Measurements from ENCODE around the gene CLEC7A. TPM values are rescaled to one million over a fixed set of nuclear protein-coding genes. Genes with fewer than 3 reads are reported as not detected.

The CLEC7A gene
- total and polyA plus RNA-seq, 9 donors = 1.9 to 12.7 (median 3.6) TPM

GRCh38 chr12:10068644-10069043 lies 61.4 kb downstream of the CLEC7A start:
- no peaks in the 10 kb centered on the region for H3K4me1 ChIP-seq (ENCODE audit: insufficient read depth)
- TF ChIP-seq POLR2A (IDR thresholded peaks at IDR 0.05) (no peak), CTCF (IDR thresholded peaks at IDR 0.05) (no peak), EP300 (IDR thresholded peaks at IDR 0.05) (no peak)
- H3K27ac ChIP-seq = no peak overlapping the region
- WGBS, 3 donors = 79 to 88% (median 83%) methylated on average over 1 of the region's 1 CpG
- H3K36me3 ChIP-seq = no peaks in the 10 kb centered on the region
- H3K4me3 ChIP-seq = no peak overlapping the region
- intact Hi-C loops (cut with DNase I) = no loop called here
- DNase-seq = no peak
- H3K9me3 ChIP-seq = no peaks in the 10 kb centered on the region
- H3K27me3 ChIP-seq = no peaks in the 10 kb centered on the region

- no peaks in the 10 kb centered on the region for H3K9me3 ChIP-seq
- no peaks in the 10 kb centered on the region for H3K4me1 ChIP-seq (ENCODE audit: insufficient read depth)
- no peak overlapping the region for H3K4me3 ChIP-seq
- DNase-seq = no peak
- WGBS, 3 donors = 22 to 42% (median 40%) methylated on average over 3 of the region's 3 CpGs
- no peaks in the 10 kb centered on the region for H3K27me3 ChIP-seq
- H3K27ac ChIP-seq = no peak overlapping the region
- TF ChIP-seq CTCF (IDR thresholded peaks at IDR 0.05) (no peak), EP300 (IDR thresholded peaks at IDR 0.05) (no peak), POLR2A (IDR thresholded peaks at IDR 0.05) (no peak)
- no peaks in the 10 kb centered on the region for H3K36me3 ChIP-seq
- intact Hi-C loops (cut with DNase I) = no loop called here
These were observed 62.1 kb downstream of the CLEC7A start for GRCh38 chr12:10067942-10068341.

- Histone ChIP-seq H3K36me3 (no peaks in the 10 kb centered on the region), H3K27ac (no peak overlapping the region), H3K27me3 (no peaks in the 10 kb centered on the region), H3K4me3 (no peak overlapping the region), H3K9me3 (no peaks in the 10 kb centered on the region), H3K4me1 (ENCODE audit: insufficient read depth) (no peaks in the 10 kb centered on the region)
- TF ChIP-seq POLR2A (IDR thresholded peaks at IDR 0.05) = no peak
- TF ChIP-seq CTCF (IDR thresholded peaks at IDR 0.05) = no peak
- no peak for TF ChIP-seq EP300 (IDR thresholded peaks at IDR 0.05)
- 47 to 61% (median 57%) methylated on average over 4 of the region's 4 CpGs for WGBS, 3 donors
- intact Hi-C loops (cut with DNase I) = no loop called here
- DNase-seq = no peak
These were observed 62.7 kb downstream of the CLEC7A start for GRCh38 chr12:10067264-10067663.

Other genes starting within 250 kb of the CLEC7A start
- not detected for gene KLRF2, start 248.7 kb downstream of the CLEC7A start, total RNA-seq
- gene KLRF2, start 248.7 kb downstream of the CLEC7A start, polyA plus RNA-seq = not detected
- gene CLEC2A, start 197.8 kb downstream of the CLEC7A start, total RNA-seq = not detected
- not detected for gene CLEC2A, start 197.8 kb downstream of the CLEC7A start, polyA plus RNA-seq
- gene CLEC12A, start 158.8 kb downstream of the CLEC7A start, total RNA-seq = 1 to 10 TPM in 1 of 7 donors, under 1 TPM in 2, not detected in 4; 0.46 to 1.8 (median 1.00) TPM
- gene CLEC12A, start 158.8 kb downstream of the CLEC7A start, polyA plus RNA-seq = under 1 TPM; 0.63 to 0.97 TPM
- gene CLEC1B, start 131.1 kb downstream of the CLEC7A start, total RNA-seq = under 1 TPM in 1 of 7 donors, not detected in 6; 0.26 TPM
- under 1 TPM; 0.06 to 0.47 TPM for gene CLEC1B, start 131.1 kb downstream of the CLEC7A start, polyA plus RNA-seq
- gene CLEC12B, start 119.6 kb downstream of the CLEC7A start, total RNA-seq = not detected
- gene CLEC12B, start 119.6 kb downstream of the CLEC7A start, polyA plus RNA-seq = under 1 TPM in 1 of 2 donors, not detected in 1; 0.05 TPM
- gene CLEC9A, start 99.5 kb downstream of the CLEC7A start, total RNA-seq = under 1 TPM in 3 of 7 donors, not detected in 4; 0.22 to 0.51 (median 0.46) TPM
- under 1 TPM; 0.04 to 1.00 TPM for gene CLEC9A, start 99.5 kb downstream of the CLEC7A start, polyA plus RNA-seq
- 10 to 100 TPM in 1 of 7 donors, 1 to 10 TPM in 6; 1.5 to 11.5 (median 4.1) TPM for gene CLEC1A, start 31.2 kb downstream of the CLEC7A start, total RNA-seq
- gene CLEC1A, start 31.2 kb downstream of the CLEC7A start, polyA plus RNA-seq = 10 to 100 TPM in 1 of 2 donors, 1 to 10 TPM in 1; 4.8 to 13.8 TPM
- gene OLR1, start 41.9 kb upstream of the CLEC7A start, total RNA-seq = 10 to 100 TPM in 1 of 7 donors, 1 to 10 TPM in 3, under 1 TPM in 3; 0.71 to 12.3 (median 1.1) TPM
- under 1 TPM; 0.10 to 0.48 TPM for gene OLR1, start 41.9 kb upstream of the CLEC7A start, polyA plus RNA-seq
- under 1 TPM in 2 of 7 donors, not detected in 5; 0.07 to 0.69 TPM for gene TMEM52B, start 48.8 kb upstream of the CLEC7A start, total RNA-seq
- gene TMEM52B, start 48.8 kb upstream of the CLEC7A start, polyA plus RNA-seq = under 1 TPM; 0.04 to 0.10 TPM
- gene GABARAPL1, start 82.7 kb upstream of the CLEC7A start, total RNA-seq = 100 to 1,000 TPM in 2 of 7 donors, 10 to 100 TPM in 5; 53.1 to 139 (median 96.1) TPM
- gene GABARAPL1, start 82.7 kb upstream of the CLEC7A start, polyA plus RNA-seq = 100 to 1,000 TPM in 1 of 2 donors, 10 to 100 TPM in 1; 58.7 to 186 TPM
- 1 to 10 TPM in 4 of 7 donors, under 1 TPM in 3; 0.33 to 1.8 (median 1.2) TPM for gene KLRD1, start 177.7 kb upstream of the CLEC7A start, total RNA-seq
- gene KLRD1, start 177.7 kb upstream of the CLEC7A start, polyA plus RNA-seq = 1 to 10 TPM in 1 of 2 donors, under 1 TPM in 1; 0.12 to 3.8 TPM

All from ovary (tissue), 9 donors.